Lung (tissue), 12 donors: ENCODE data around the gene SLCO3A1. TPM values are rescaled to one million over a fixed set of nuclear protein-coding genes. Genes with fewer than 3 reads are reported as not detected.

Source experiments
- ATAC-seq: fragments of 200-7000 bp; cut with Tn5 transposase; one replicate; pipeline ENCODE4 v1.9.1; 2020; ENCODE audit warnings: moderate number of reproducible peaks; ENCODE audit not compliant: insufficient read depth, low FRiP score
- DNase-seq, 3 donors: peaks; one replicate each; pipeline ENCODE4 v3.0.0-alpha.2; 2013 to 2017
- H3K27ac ChIP-seq, 2 donors: one replicate each; pipeline ENCODE4 v1.5.1; 2013; ENCODE audit warnings: mild to moderate bottlenecking in 2 of 2, moderate library complexity in 2 of 2, control low read depth in 1 of 2, inconsistent platforms in 1 of 2, low read depth in 1 of 2, low read length in 1 of 2
- H3K27me3 ChIP-seq, 3 donors: one replicate each; pipeline ENCODE4 v1.5.1; 2013; ENCODE audit warnings: low read length in 2 of 3; ENCODE audit not compliant: control insufficient read depth in 3 of 3, insufficient read depth in 3 of 3
- H3K36me3 ChIP-seq, 4 donors: one replicate each; pipeline ENCODE4 v1.5.1; 2013; ENCODE audit warnings: low read length in 4 of 4, mild to moderate bottlenecking in 1 of 4, moderate library complexity in 1 of 4; ENCODE audit not compliant: control insufficient read depth in 4 of 4, insufficient read depth in 4 of 4
- H3K4me1 ChIP-seq, 5 donors: one replicate each; pipeline ENCODE4 v1.5.1; 2013; ENCODE audit warnings: low read length in 5 of 5, mild to moderate bottlenecking in 2 of 5, moderate library complexity in 1 of 5; ENCODE audit not compliant: control insufficient read depth in 5 of 5, insufficient read depth in 5 of 5
- H3K4me3 ChIP-seq: one replicate; pipeline ENCODE4 v1.5.1; 2013; ENCODE audit warnings: mild to moderate bottlenecking, control low read depth, moderate library complexity
- H3K9ac ChIP-seq, 2 donors: one replicate each; pipeline ENCODE4 v1.5.1; 2013; ENCODE audit warnings: low read length in 2 of 2, control low read depth in 1 of 2; ENCODE audit not compliant: insufficient read depth in 1 of 2
- H3K9me3 ChIP-seq, 4 donors: one replicate each; pipeline ENCODE4 v1.5.1; 2013; ENCODE audit warnings: low read length in 3 of 4, mild to moderate bottlenecking in 1 of 4, moderate library complexity in 1 of 4; ENCODE audit not compliant: control insufficient read depth in 4 of 4, insufficient read depth in 3 of 4
- CTCF ChIP-seq: IDR thresholded peaks from 2 replicates; pipeline ENCODE4 v1.5.1; 2012; ENCODE audit warnings: mild to moderate bottlenecking; ENCODE audit errors: control extremely low read depth, extremely low read depth
- WGBS, 2 donors: extraction: QIAGEN DNeasy Blood & Tissue Kit; methylation state at CpG; one replicate each; pipeline ENCODE4 v1.1.7; 2013; 5-methylcytosine and 5-hydroxymethylcytosine counted together
- polyA plus RNA-seq, 2 donors: library from polyadenylated mRNA; stranded (reverse); fragments of 200-250 nt; gene quantifications; one replicate each; pipeline ENCODE4 v1.2.1, GENCODE V29; 2013
- total RNA-seq, 2 donors: library from RNA; depleted of rRNA in 1 of 2; stranded (reverse); fragments of >200 nt in 1 of 2; gene quantifications; one replicate each; pipeline ENCODE4 v1.2.1, GENCODE V29; 2014 to 2021
- donor health status: control.
- donor health status: control.
- donor health status: Bipolar disorder and iron deficiency.
- donor health status: healthy.
- donor health status: DM: yes; HTN: yes; CAD: no.

Gene SLCO3A1
- total and polyA plus RNA-seq, 4 donors, result 20.5 to 56.3 (median 33.5) TPM

- Histone ChIP-seq H3K27ac (no peak overlapping the region), H3K4me1 (no peaks in the 10 kb centered on the region), H3K27me3 (no peaks in the 10 kb centered on the region), H3K9me3 (no peaks in the 10 kb centered on the region), H3K9ac (no peak overlapping the region), H3K4me3 (no peak overlapping the region), H3K36me3 (no peaks in the 10 kb centered on the region)
- 74 to 88% methylated on average over 2 of the region's 2 CpGs for WGBS, 2 donors
- ATAC-seq (no peak), DNase-seq (no peak)
- no peak for TF ChIP-seq CTCF
Observed at GRCh38 chr15:91833056-91833455, 20.5 kb upstream of the SLCO3A1 start.

- Histone ChIP-seq H3K9me3 (peaks cover 0 to 3% (median 0%) of the 10 kb centered on the region in 4 donors), H3K9ac (no peak overlapping the region), H3K27ac (no peak overlapping the region), H3K4me1 (no peaks in the 10 kb centered on the region), H3K36me3 (no peaks in the 10 kb centered on the region), H3K27me3 (no peaks in the 10 kb centered on the region), H3K4me3 (no peak overlapping the region)
- TF ChIP-seq CTCF, result no peak
- ATAC-seq (no peak), DNase-seq (no peak)
- WGBS, 2 donors, result 86 to 90% methylated on average over 6 of the region's 6 CpGs
Observed at GRCh38 chr15:91839867-91840266, 13.6 kb upstream of the SLCO3A1 start.

DNA sequence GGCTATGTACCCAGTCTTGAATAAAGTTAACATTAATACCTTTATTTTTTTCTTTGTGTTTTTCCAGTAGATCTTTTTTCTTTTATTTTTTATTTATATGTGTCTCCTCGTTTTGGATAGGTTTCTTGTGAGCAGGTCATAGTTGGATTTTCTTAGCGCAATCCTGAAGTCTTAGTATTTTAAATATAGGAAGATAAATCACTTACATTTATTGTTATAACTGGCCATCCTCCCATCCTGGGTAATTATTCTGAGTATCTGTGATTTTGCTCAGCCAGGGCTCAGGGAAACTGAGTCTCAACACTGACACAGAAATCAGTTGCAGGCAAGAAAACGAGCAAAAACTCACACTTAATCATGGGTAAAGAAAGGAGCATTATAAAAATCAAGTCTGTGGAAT is 11.6 kb upstream of the SLCO3A1 start:
- no peaks in the 10 kb centered on the region for H3K4me1 ChIP-seq
- H3K9me3 ChIP-seq, result peaks cover 0 to 3% (median 0%) of the 10 kb centered on the region in 4 donors
- ATAC-seq, result no peak
- H3K9ac ChIP-seq, result no peak overlapping the region
- H3K36me3 ChIP-seq, result no peaks in the 10 kb centered on the region
- DNase-seq, result no peak
- 84 to 88% methylated on average over 3 of the region's 3 CpGs for WGBS, 2 donors
- no peaks in the 10 kb centered on the region for H3K27me3 ChIP-seq
- TF ChIP-seq CTCF, result no peak
- no peak overlapping the region for H3K27ac ChIP-seq
- H3K4me3 ChIP-seq, result no peak overlapping the region

GRCh38 chr15:91844341-91844740 is 9.2 kb upstream of the SLCO3A1 start:
- DNase-seq (no peak), ATAC-seq (no peak)
- 89 to 90% methylated on average over 3 of the region's 3 CpGs for WGBS, 2 donors
- peaks cover 0 to 3% (median 0%) of the 10 kb centered on the region in 4 donors for H3K9me3 ChIP-seq
- TF ChIP-seq CTCF, result no peak
- H3K27ac ChIP-seq, result no peak overlapping the region
- no peak overlapping the region for H3K9ac ChIP-seq
- H3K4me3 ChIP-seq, result no peak overlapping the region
- H3K27me3 ChIP-seq, result no peaks in the 10 kb centered on the region
- H3K4me1 ChIP-seq, result no peaks in the 10 kb centered on the region
- H3K36me3 ChIP-seq, result no peaks in the 10 kb centered on the region
